PFSK-1 (cell line): ENCODE results near the gene AP3B1.

ENCODE experiments used
- FOXP2 ChIP-seq: optimal IDR thresholded peaks from 2 replicates; pipeline ENCODE3; 2011; ENCODE audit warnings: borderline replicate concordance, control low read depth, inconsistent platforms; ENCODE audit not compliant: insufficient read depth; ENCODE audit errors: extremely low read length, extremely low read depth
- POLR2AphosphoS5 ChIP-seq: IDR thresholded peaks from 2 replicates; pipeline ENCODE4 v1.6.1; 2012; ENCODE audit warnings: low read depth, mild to moderate bottlenecking, control low read depth, low read length, moderate library complexity
- REST ChIP-seq, 2 experiments: IDR thresholded peaks; 2 replicates each; pipeline versions ENCODE4 v1.6.1 to v1.8.0; 2011 to 2012; ENCODE audit warnings: low read depth in 2 of 2, low read length in 2 of 2, control low read depth in 1 of 2, inconsistent platforms in 1 of 2, mild to moderate bottlenecking in 1 of 2, moderate library complexity in 1 of 2; ENCODE audit not compliant: insufficient read depth in 1 of 2
- SIN3A ChIP-seq: IDR thresholded peaks from 2 replicates; pipeline ENCODE4 v1.6.1; 2012; ENCODE audit warnings: mild to moderate bottlenecking, low read length, moderate library complexity, borderline replicate concordance; ENCODE audit not compliant: insufficient read depth
- TAF1 ChIP-seq: IDR thresholded peaks from 2 replicates; pipeline ENCODE4 v1.6.1; 2012; ENCODE audit warnings: low read length, control low read depth, borderline replicate concordance; ENCODE audit not compliant: insufficient read depth

AP3B1 gene

DNA sequence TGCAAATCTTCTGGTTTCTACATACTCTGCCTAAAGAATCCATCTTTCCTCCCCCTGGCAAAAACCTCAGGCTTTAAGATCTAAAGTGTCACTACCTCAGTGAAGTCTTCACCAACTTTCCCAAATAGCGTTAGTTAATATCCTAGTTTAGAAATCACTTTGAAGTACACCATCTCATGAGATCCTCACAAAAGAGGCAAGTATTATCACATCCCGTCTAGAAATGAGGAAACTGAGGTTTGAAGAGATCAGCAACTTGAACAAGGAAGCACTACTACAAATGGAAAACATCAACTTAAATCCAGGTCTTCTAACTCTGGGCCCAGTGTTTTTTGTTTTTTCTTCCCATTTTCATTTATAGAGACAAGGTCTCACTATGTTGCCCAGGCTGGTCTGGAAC, 4.6 kb downstream of the AP3B1 start:
- no peak for TF ChIP-seq POLR2AphosphoS5
- no peak for TF ChIP-seq FOXP2
- TF ChIP-seq TAF1, result no peak
- TF ChIP-seq REST (IDR thresholded peaks at IDR 0.05; ENCODE audit: insufficient read depth in 1 of 2, low read depth in 2 of 2, low read length in 2 of 2), result no peak
- no peak for TF ChIP-seq SIN3A

GRCh38 chr5:78288246-78288645, 6.3 kb downstream of the AP3B1 start:
- TF ChIP-seq TAF1, result no peak
- no peak for TF ChIP-seq FOXP2
- no peak for TF ChIP-seq POLR2AphosphoS5
- no peak for TF ChIP-seq REST (IDR thresholded peaks at IDR 0.05; ENCODE audit: insufficient read depth in 1 of 2, low read depth in 2 of 2, low read length in 2 of 2)
- no peak for TF ChIP-seq SIN3A

DNA sequence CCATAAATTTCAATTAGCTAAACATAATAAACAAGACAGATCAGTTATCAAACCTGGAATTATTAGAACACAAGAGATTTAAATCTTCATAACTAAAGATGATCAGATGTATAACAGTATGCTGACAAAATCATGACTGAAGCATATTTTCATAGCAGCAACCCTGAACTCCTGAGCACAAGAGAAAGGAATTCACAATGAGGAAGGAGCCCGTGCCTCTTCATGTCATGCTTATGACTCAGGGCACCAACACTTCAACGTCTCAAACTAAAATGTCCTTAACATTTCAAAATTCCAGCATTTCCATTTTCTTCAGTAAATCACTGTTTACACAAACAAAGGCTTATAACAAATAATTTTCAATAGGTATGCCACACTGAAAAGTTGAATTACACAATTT, 6.7 kb downstream of the AP3B1 start:
- TF ChIP-seq REST (IDR thresholded peaks at IDR 0.05; ENCODE audit: insufficient read depth in 1 of 2, low read depth in 2 of 2, low read length in 2 of 2) (no peak), TAF1 (no peak)

DNA sequence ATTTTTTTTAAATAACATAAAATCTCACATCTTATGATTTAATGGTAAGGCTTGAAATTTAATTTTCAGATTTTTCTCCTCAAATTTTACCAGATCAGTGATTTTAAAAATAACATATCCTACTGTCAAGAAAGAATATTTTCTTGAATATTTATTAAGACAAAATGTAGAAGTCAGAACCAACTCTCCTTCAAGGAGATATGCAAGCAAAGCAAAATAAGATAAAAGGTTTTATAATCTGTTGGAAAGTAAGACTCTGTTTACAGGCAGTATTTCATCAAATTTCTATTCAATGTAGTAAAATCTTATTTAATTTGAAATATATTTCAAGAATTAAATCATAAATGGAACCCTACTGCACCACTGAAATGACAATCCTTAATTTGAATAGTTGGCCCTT, 7.3 kb downstream of the AP3B1 start:
- TF ChIP-seq REST (IDR thresholded peaks at IDR 0.05; ENCODE audit: insufficient read depth in 1 of 2, low read depth in 2 of 2, low read length in 2 of 2) (no peak), TAF1 (no peak), FOXP2 (no peak), SIN3A (no peak), POLR2AphosphoS5 (no peak)

GRCh38 chr5:78286290-78286689, 8.2 kb downstream of the AP3B1 start:
- TF ChIP-seq FOXP2 (no peak), POLR2AphosphoS5 (no peak), REST (IDR thresholded peaks at IDR 0.05; ENCODE audit: insufficient read depth in 1 of 2, low read depth in 2 of 2, low read length in 2 of 2) (no peak), TAF1 (no peak), SIN3A (no peak)
